Keratinocyte (primary cell): ENCODE data around the gene ERFL. TPM values are rescaled to one million over a fixed set of nuclear protein-coding genes. Genes with fewer than 3 reads are reported as not detected.
"Not testable (repeated sequence)": the region's sequence is repeated elsewhere in the genome, so short reads cannot be mapped to it uniquely, and the experiment has no call there.

Source experiments
- DNase-seq: peaks from one replicate; pipeline ENCODE4 v3.0.0-alpha.2; 2011; ENCODE audit warnings: low read depth, missing footprints, low spot score
- FAIRE-seq: peaks from 2 replicates; lab custom pipeline; 2011; peaks lifted over from hg19 to GRCh38; lab: Jason Lieb, UNC
- H2AFZ ChIP-seq: 2 replicates; pipeline ENCODE4 v1.6.0; 2012; ENCODE audit warnings: low read length, control low read depth, inconsistent platforms; ENCODE audit not compliant: control insufficient read depth
- H3K27ac ChIP-seq: 2 replicates; pipeline ENCODE4 v1.5.1; 2011; ENCODE audit warnings: low read length; ENCODE audit not compliant: control insufficient read depth, insufficient read depth
- H3K27me3 ChIP-seq: 3 replicates; pipeline ENCODE4 v1.6.0; 2011; ENCODE audit warnings: low read length; ENCODE audit not compliant: control insufficient read depth, insufficient read depth; ENCODE audit errors: extremely low read depth
- H3K36me3 ChIP-seq, 2 experiments: 2 replicates in 1 of 2; 3 replicates in 1 of 2; pipeline ENCODE4 v1.5.1; 2011; ENCODE audit warnings: low read length in 2 of 2, mild to moderate bottlenecking in 1 of 2; ENCODE audit not compliant: control insufficient read depth in 2 of 2, insufficient read depth in 2 of 2; ENCODE audit errors: extremely low read depth in 1 of 2
- H3K4me1 ChIP-seq: 3 replicates; pipeline ENCODE4 v1.5.1; 2011; ENCODE audit warnings: low read length; ENCODE audit not compliant: control insufficient read depth, insufficient read depth; ENCODE audit errors: extremely low read depth
- H3K4me2 ChIP-seq: 3 replicates; pipeline ENCODE4 v1.6.0; 2011; ENCODE audit warnings: low read depth, low read length; ENCODE audit not compliant: control insufficient read depth, insufficient read depth; ENCODE audit errors: extremely low read depth
- H3K4me3 ChIP-seq, 3 experiments: fragments of 200-600 bp in 1 of 3; sonication (generic) in 1 of 3; 2 replicates in 2 of 3; 3 replicates in 1 of 3; pipeline ENCODE4 v1.5.1; 2011 to 2016; ENCODE audit warnings: low read length in 3 of 3, mild to moderate bottlenecking in 3 of 3, control low read depth in 2 of 3, inconsistent platforms in 1 of 3, low read depth in 1 of 3, mixed read lengths in 1 of 3, mixed run types in 1 of 3, moderate library complexity in 1 of 3; ENCODE audit not compliant: control insufficient read depth in 2 of 3, insufficient read depth in 2 of 3; ENCODE audit errors: extremely low read depth in 1 of 3
- H3K79me2 ChIP-seq: 2 replicates; pipeline ENCODE4 v1.6.0; 2012; ENCODE audit warnings: low read length; ENCODE audit not compliant: control insufficient read depth, insufficient read depth
- H3K9ac ChIP-seq: 3 replicates; pipeline ENCODE4 v1.6.0; 2011; ENCODE audit warnings: low read length; ENCODE audit not compliant: control insufficient read depth, insufficient read depth; ENCODE audit errors: extremely low read depth
- H3K9me1 ChIP-seq: 3 replicates; pipeline ENCODE4 v1.6.0; 2011; ENCODE audit warnings: low read length; ENCODE audit not compliant: control insufficient read depth, insufficient read depth; ENCODE audit errors: extremely low read depth
- H3K9me3 ChIP-seq: 2 replicates; pipeline ENCODE4 v1.5.1; 2012; ENCODE audit warnings: low read depth, low read length; ENCODE audit not compliant: control insufficient read depth
- H4K20me1 ChIP-seq: 3 replicates; pipeline ENCODE4 v1.6.0; 2011; ENCODE audit warnings: low read length; ENCODE audit not compliant: control insufficient read depth, insufficient read depth; ENCODE audit errors: extremely low read depth
- CTCF ChIP-seq, 3 experiments: IDR thresholded peaks in 1 of 3; conservative IDR thresholded peaks in 1 of 3; optimal IDR thresholded peaks in 1 of 3; 2 replicates in 2 of 3; 3 replicates in 1 of 3; pipeline versions ENCODE3 to v1.5.1; 2011; ENCODE audit warnings: low read length in 3 of 3, mild to moderate bottlenecking in 3 of 3, moderate library complexity in 2 of 3, control low read depth in 1 of 3, inconsistent platforms in 1 of 3; ENCODE audit not compliant: insufficient read depth in 2 of 3; ENCODE audit errors: extremely low read depth in 1 of 3
- EZH2 ChIP-seq: IDR thresholded peaks from one replicate; pipeline ENCODE4 v1.6.1; 2012; ENCODE audit warnings: inconsistent platforms, mild to moderate bottlenecking, low read length, moderate library complexity
- dilution Hi-C: fragments of 300-500 bp; cut with MboI; formaldehyde crosslinking; loops from one replicate; pipeline ENCODE4 v1.7.0; 2020; ENCODE audit warnings: low sequenced_read_pairs; ENCODE audit not compliant: extremely low pct_ligation_motif_present
- polyA plus RNA-seq, 5 experiments: library from polyadenylated mRNA; depleted of rRNA in 3 of 5; stranded (reverse) in 3 of 5; stranded (forward) in 1 of 5; unstranded in 1 of 5; fragments of >200 nt; gene quantifications; 1 replicate in 1 of 5; 2 replicates in 3 of 5; 3 replicates in 1 of 5; pipeline versions ENCODE4 v1.2.1 to v1.2.3, GENCODE V29; 2011 to 2012; ENCODE audit warnings: missing spikeins in 2 of 5, low read depth in 1 of 5, low replicate concordance in 1 of 5

The ERFL gene
- polyA plus RNA-seq, 1 donor (not counting 4 experiments of a cell fraction or from before 2014, with no cell fraction given), result not detected

GRCh38 chr19:41940731-41941409, 12.6 kb upstream of the ERFL start:
- peak overlapping the region; percentile 31 to 42 (median 35) for H3K4me3 ChIP-seq
- peaks cover 41% of the 10 kb centered on the region for H3K27me3 ChIP-seq
- H3K36me3 ChIP-seq, result no peaks in the 10 kb centered on the region
- no peaks in the 10 kb centered on the region for H3K9me3 ChIP-seq
- peaks cover 10% of the 10 kb centered on the region for H3K4me1 ChIP-seq
- DNase-seq (no peak), FAIRE-seq (no peak)
- dilution Hi-C loops, result no loop called here
- no peaks in the 10 kb centered on the region for H4K20me1 ChIP-seq
- H3K4me2 ChIP-seq, result peak overlapping the region; percentile 66
- H3K9ac ChIP-seq, result peak overlapping the region; percentile 33
- no peak overlapping the region for H2AFZ ChIP-seq
- no peaks in the 10 kb centered on the region for H3K9me1 ChIP-seq
- no peaks in the 10 kb centered on the region for H3K79me2 ChIP-seq
- H3K27ac ChIP-seq, result no peak overlapping the region
- TF ChIP-seq CTCF (optimal IDR thresholded peaks at IDR 0.05 in 1 of 3, IDR thresholded peaks at IDR 0.05 in 1 of 3, conservative IDR thresholded peaks at IDR 0.05 in 1 of 3; ENCODE audit: extremely low read depth in 1 of 3, insufficient read depth in 2 of 3, low read length in 3 of 3) (no peak), EZH2 (peak; percentile 82)

GRCh38 chr19:41939861-41940730, 11.8 kb upstream of the ERFL start:
- no peaks in the 10 kb centered on the region for H3K79me2 ChIP-seq
- TF ChIP-seq CTCF (optimal IDR thresholded peaks at IDR 0.05 in 1 of 3, IDR thresholded peaks at IDR 0.05 in 1 of 3, conservative IDR thresholded peaks at IDR 0.05 in 1 of 3; ENCODE audit: extremely low read depth in 1 of 3, insufficient read depth in 2 of 3, low read length in 3 of 3) (no peak), EZH2 (no peak)
- H2AFZ ChIP-seq, result no peak overlapping the region
- H3K4me2 ChIP-seq, result peak overlapping the region; percentile 66
- H3K27me3 ChIP-seq, result peaks cover 47% of the 10 kb centered on the region
- H3K4me3 ChIP-seq, result peak overlapping the region; percentile 31 to 42 (median 35)
- no peaks in the 10 kb centered on the region for H3K9me3 ChIP-seq
- DNase-seq (no peak), FAIRE-seq (no peak)
- H3K27ac ChIP-seq, result no peak overlapping the region
- H3K4me1 ChIP-seq, result peaks cover 14% of the 10 kb centered on the region
- peak overlapping the region; percentile 33 for H3K9ac ChIP-seq
- dilution Hi-C loops, result no loop called here
- no peaks in the 10 kb centered on the region for H3K9me1 ChIP-seq
- no peaks in the 10 kb centered on the region for H3K36me3 ChIP-seq
- H4K20me1 ChIP-seq, result peaks cover 3% of the 10 kb centered on the region

GRCh38 chr19:41939209-41939608, 11.0 kb upstream of the ERFL start:
- H3K4me3 ChIP-seq, H3K27ac ChIP-seq, H3K79me2 ChIP-seq, H3K36me3 ChIP-seq, FAIRE-seq, H3K4me2 ChIP-seq, H3K9me3 ChIP-seq, H3K9me1 ChIP-seq, dilution Hi-C loops, H3K9ac ChIP-seq, H2AFZ ChIP-seq, H4K20me1 ChIP-seq, DNase-seq: not testable (repeated sequence)
- peaks cover 15% of the 10 kb centered on the region for H3K4me1 ChIP-seq
- peaks cover 51% of the 10 kb centered on the region for H3K27me3 ChIP-seq
